HepG2 (cell line): ENCODE data around the gene NFATC2. TPM values are rescaled to one million over a fixed set of nuclear protein-coding genes. Genes with fewer than 3 reads are reported as not detected.
A peak's percentile ranks its signal among the peaks of the same experiment; 100 is the strongest.

Experiments used
- GATAD2A ChIP-seq: IDR thresholded peaks from 2 replicates; pipeline ENCODE4 v1.6.1; 2016
- GTF3A ChIP-seq: sonication (generic); formaldehyde crosslinking; conservative IDR thresholded peaks from 2 replicates; pipeline ENCODE4 v1.4.0; 2020; ENCODE audit warnings: mild to moderate bottlenecking, missing genetic modification reagents
- HOXA5 ChIP-seq: sonication (generic); formaldehyde crosslinking; IDR thresholded peaks from 2 replicates; pipeline ENCODE4 v1.4.0; 2020; ENCODE audit warnings: missing genetic modification reagents
- MAF1 ChIP-seq: sonication (generic); formaldehyde crosslinking; IDR thresholded peaks from 2 replicates; pipeline ENCODE4 v1.5.0; 2020; ENCODE audit warnings: missing genetic modification reagents, borderline replicate concordance
- MAZ ChIP-seq, 2 experiments: sonication (generic) in 1 of 2; formaldehyde crosslinking in 1 of 2; IDR thresholded peaks; 2 replicates each; pipeline versions ENCODE4 v1.5.0 to v1.6.1; 2012 to 2020; ENCODE audit warnings: low read depth in 2 of 2, mild to moderate bottlenecking in 2 of 2, borderline replicate concordance in 1 of 2, improper control_type of control experiment in 1 of 2, low read length in 1 of 2, missing genetic modification reagents in 1 of 2, moderate library complexity in 1 of 2
- MZF1 ChIP-seq: sonication (generic); formaldehyde crosslinking; IDR thresholded peaks from 2 replicates; pipeline ENCODE4 v1.8.1; 2023; ENCODE audit warnings: mild to moderate bottlenecking, missing genetic modification reagents, borderline replicate concordance
- RCOR2 ChIP-seq: IDR thresholded peaks from 2 replicates; pipeline ENCODE4 v1.6.1; 2016; ENCODE audit warnings: missing biosample characterization, missing genetic modification reagents
- RFX3 ChIP-seq: IDR thresholded peaks from 2 replicates; pipeline ENCODE4 v1.6.1; 2016; ENCODE audit warnings: missing biosample characterization, missing genetic modification reagents
- TEAD3 ChIP-seq: optimal IDR thresholded peaks from 2 replicates; pipeline ENCODE3; 2016; ENCODE audit warnings: borderline replicate concordance
- ZBTB7A ChIP-seq: sonication (generic); formaldehyde crosslinking; IDR thresholded peaks from 2 replicates; pipeline ENCODE4 v1.8.0; 2022; ENCODE audit warnings: mild to moderate bottlenecking, missing genetic modification reagents
- ZNF33B ChIP-seq: sonication (generic); formaldehyde crosslinking; IDR thresholded peaks from 2 replicates; pipeline ENCODE4 v1.5.1; 2020; ENCODE audit warnings: mild to moderate bottlenecking, missing genetic modification reagents
- ZNF407 ChIP-seq: sonication (generic); formaldehyde crosslinking; IDR thresholded peaks from one replicate; pipeline ENCODE4 v1.5.1; 2020; ENCODE audit warnings: mild to moderate bottlenecking, missing genetic modification reagents; ENCODE audit errors: not compliant biosample characterization
- ZNF563 ChIP-seq: sonication (generic); formaldehyde crosslinking; IDR thresholded peaks from 2 replicates; pipeline ENCODE4 v1.8.0; 2022; ENCODE audit warnings: mild to moderate bottlenecking, moderate library complexity, missing genetic modification reagents
- ZNF75D ChIP-seq: sonication (generic); formaldehyde crosslinking; IDR thresholded peaks from 2 replicates; pipeline ENCODE4 v1.8.1; 2023; ENCODE audit warnings: missing genetic modification reagents, mild to moderate bottlenecking, borderline replicate concordance
- polyA plus RNA-seq, 8 experiments: library from polyadenylated mRNA; depleted of rRNA in 3 of 8; stranded (reverse) in 7 of 8; unstranded in 1 of 8; fragments of >200 nt; fragmentation: Illumina TruSeq in 4 of 8; extraction: Trizol in 4 of 8; gene quantifications; 2 replicates each; pipeline versions ENCODE4 v1.2.1 to v1.2.3, GENCODE V29; 2011 to 2016; ENCODE audit warnings: low read depth in 4 of 8, missing spikeins in 1 of 8, mixed read lengths in 1 of 8; ENCODE audit not compliant: insufficient read depth in 1 of 8
- total RNA-seq, 5 experiments: library from RNA; depleted of rRNA; stranded (reverse); fragments of >200 nt; fragmentation: Illumina TruSeq; extraction: Trizol; gene quantifications; 2 replicates each; pipeline ENCODE4 v1.2.3, GENCODE V29; 2016; ENCODE audit warnings: low read depth in 1 of 5
- TF ChIP-seq, protein P1 (sequence below): sonication (generic); formaldehyde crosslinking; IDR thresholded peaks from 2 replicates; pipeline ENCODE4 v1.5.1; 2020; ENCODE audit warnings: mild to moderate bottlenecking, missing genetic modification reagents, borderline replicate concordance
- TF ChIP-seq, protein P2 (sequence below): sonication (generic); formaldehyde crosslinking; IDR thresholded peaks from 2 replicates; pipeline ENCODE4 v1.4.0; 2020; ENCODE audit warnings: missing genetic modification reagents

The NFATC2 gene
- total and polyA plus RNA-seq, 2 of the 13 experiments (the other 11 are each of a cell fraction or from before 2014, with no cell fraction given): 1.9 to 3.3 TPM

- TF ChIP-seq RCOR2 (no peak), TEAD3 (no peak), HOXA5 (CRISPR knock-in tag) (no peak), RFX3 (CRISPR knock-in tag) (no peak), ZNF33B (CRISPR knock-in tag) (peak; percentile 13; the same call in 1 of the 2 replicates), MZF1 (CRISPR knock-in tag) (no peak), MAZ (IDR thresholded peaks at IDR 0.05; ENCODE audit: borderline replicate concordance, low read depth, low read length) (no peak), MAZ (CRISPR knock-in tag; IDR thresholded peaks at IDR 0.05; ENCODE audit: low read depth) (0 out of 2 replicates have a peak, but pooled peaks have one; percentile 4), ZNF563 (CRISPR knock-in tag) (peak; percentile 55; the same call in 1 of the 2 replicates), GTF3A (CRISPR knock-in tag) (no peak), ZNF407 (no peak), GATAD2A (CRISPR knock-in tag) (no peak), ZNF75D (CRISPR knock-in tag) (no peak), ZBTB7A (CRISPR knock-in tag) (no peak), MAF1 (CRISPR knock-in tag) (no peak)
- TF ChIP-seq, protein P1, sequence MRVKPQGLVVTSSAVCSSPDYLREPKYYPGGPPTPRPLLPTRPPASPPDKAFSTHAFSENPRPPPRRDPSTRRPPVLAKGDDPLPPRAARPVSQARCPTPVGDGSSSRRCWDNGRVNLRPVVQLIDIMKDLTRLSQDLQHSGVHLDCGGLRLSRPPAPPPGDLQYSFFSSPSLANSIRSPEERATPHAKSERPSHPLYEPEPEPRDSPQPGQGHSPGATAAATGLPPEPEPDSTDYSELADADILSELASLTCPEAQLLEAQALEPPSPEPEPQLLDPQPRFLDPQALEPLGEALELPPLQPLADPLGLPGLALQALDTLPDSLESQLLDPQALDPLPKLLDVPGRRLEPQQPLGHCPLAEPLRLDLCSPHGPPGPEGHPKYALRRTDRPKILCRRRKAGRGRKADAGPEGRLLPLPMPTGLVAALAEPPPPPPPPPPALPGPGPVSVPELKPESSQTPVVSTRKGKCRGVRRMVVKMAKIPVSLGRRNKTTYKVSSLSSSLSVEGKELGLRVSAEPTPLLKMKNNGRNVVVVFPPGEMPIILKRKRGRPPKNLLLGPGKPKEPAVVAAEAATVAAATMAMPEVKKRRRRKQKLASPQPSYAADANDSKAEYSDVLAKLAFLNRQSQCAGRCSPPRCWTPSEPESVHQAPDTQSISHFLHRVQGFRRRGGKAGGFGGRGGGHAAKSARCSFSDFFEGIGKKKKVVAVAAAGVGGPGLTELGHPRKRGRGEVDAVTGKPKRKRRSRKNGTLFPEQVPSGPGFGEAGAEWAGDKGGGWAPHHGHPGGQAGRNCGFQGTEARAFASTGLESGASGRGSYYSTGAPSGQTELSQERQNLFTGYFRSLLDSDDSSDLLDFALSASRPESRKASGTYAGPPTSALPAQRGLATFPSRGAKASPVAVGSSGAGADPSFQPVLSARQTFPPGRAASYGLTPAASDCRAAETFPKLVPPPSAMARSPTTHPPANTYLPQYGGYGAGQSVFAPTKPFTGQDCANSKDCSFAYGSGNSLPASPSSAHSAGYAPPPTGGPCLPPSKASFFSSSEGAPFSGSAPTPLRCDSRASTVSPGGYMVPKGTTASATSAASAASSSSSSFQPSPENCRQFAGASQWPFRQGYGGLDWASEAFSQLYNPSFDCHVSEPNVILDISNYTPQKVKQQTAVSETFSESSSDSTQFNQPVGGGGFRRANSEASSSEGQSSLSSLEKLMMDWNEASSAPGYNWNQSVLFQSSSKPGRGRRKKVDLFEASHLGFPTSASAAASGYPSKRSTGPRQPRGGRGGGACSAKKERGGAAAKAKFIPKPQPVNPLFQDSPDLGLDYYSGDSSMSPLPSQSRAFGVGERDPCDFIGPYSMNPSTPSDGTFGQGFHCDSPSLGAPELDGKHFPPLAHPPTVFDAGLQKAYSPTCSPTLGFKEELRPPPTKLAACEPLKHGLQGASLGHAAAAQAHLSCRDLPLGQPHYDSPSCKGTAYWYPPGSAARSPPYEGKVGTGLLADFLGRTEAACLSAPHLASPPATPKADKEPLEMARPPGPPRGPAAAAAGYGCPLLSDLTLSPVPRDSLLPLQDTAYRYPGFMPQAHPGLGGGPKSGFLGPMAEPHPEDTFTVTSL (CRISPR knock-in tag): no peak
- TF ChIP-seq, protein P2, sequence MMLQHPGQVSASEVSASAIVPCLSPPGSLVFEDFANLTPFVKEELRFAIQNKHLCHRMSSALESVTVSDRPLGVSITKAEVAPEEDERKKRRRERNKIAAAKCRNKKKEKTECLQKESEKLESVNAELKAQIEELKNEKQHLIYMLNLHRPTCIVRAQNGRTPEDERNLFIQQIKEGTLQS (CRISPR knock-in tag): no peak
These were observed 114.7 kb downstream of the NFATC2 start (continued) for GRCh38 chr20:51427651-51428291.
